ENCODE measurements around the gene DMWD.
"Not testable (repeated sequence)": the region's sequence is repeated elsewhere in the genome, so short reads cannot be mapped to it uniquely, and the experiment has no call there.

The DMWD gene

DNA sequence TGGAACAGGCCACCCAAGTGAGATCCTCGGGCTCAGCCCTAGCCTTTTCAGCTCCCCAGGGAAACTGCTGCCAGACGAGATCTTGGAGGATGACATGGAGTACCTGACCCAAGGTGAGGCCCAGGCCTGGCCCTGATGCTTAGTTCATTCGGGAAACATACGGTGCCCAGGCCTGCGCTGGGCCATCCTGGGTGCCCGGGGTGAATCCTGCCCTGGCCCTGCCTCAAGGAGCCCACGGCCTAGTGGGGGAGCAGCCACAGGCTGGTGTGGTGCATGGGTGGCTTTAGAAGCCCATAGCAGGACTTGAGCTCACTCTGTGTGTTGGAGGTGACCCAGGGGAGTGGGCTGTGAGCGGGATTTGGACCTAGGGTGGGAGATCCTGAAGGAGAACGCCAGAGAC is 33.7 kb downstream of the DMWD start:
- H3K27ac ChIP-seq (ENCODE audit: low read depth, low read length) = no peak overlapping the region
- H3K4me1 ChIP-seq (ENCODE audit: control insufficient read depth in 5 of 5, insufficient read depth in 5 of 5, low read length in 5 of 5) = peaks cover 0 to 2% (median 1%) of the 10 kb centered on the region in 5 donors
- H3K9ac ChIP-seq (ENCODE audit: low read length in 5 of 5) = peak overlapping the region in 1 of 5 donors; percentile 14
- no peak overlapping the region for H3K4me3 ChIP-seq (ENCODE audit: low read depth in 1 of 5, low read length in 5 of 5)
- peaks cover 0 to 14% (median 5%) of the 10 kb centered on the region in 5 donors for H3K27me3 ChIP-seq (ENCODE audit: control insufficient read depth in 5 of 5, insufficient read depth in 4 of 5, low read length in 5 of 5)
- H3K9me3 ChIP-seq (ENCODE audit: control insufficient read depth in 5 of 5, low read length in 5 of 5) = no peaks in the 10 kb centered on the region
- H3K36me3 ChIP-seq (ENCODE audit: control insufficient read depth in 5 of 5, insufficient read depth in 5 of 5, low read length in 5 of 5) = no peaks in the 10 kb centered on the region

DNA sequence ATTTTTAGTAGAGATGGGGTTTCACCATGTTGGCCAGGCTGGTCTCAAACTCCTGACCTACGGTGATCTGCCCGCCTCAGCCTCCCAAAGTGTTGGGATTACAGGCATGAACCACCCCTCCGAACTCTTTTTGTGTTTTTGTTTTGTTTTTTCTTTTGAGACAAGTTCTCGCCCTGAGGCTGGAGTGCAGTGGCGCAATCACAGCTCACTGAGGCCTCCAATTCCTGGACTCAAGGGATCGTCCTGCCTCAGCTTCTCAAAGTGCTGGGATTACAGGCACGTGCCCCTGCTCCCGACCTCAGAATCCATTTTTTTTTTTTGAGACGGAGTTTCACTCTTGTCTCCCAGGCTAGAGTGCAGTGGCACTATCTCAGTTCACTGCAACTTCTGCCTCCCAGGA is 35.0 kb downstream of the DMWD start:
- Histone ChIP-seq H3K9me3 (ENCODE audit: control insufficient read depth in 5 of 5, low read length in 5 of 5) (no peaks in the 10 kb centered on the region), H3K27me3 (ENCODE audit: control insufficient read depth in 5 of 5, insufficient read depth in 4 of 5, low read length in 5 of 5) (peaks cover 0 to 5% (median 0%) of the 10 kb centered on the region in 5 donors), H3K27ac (ENCODE audit: low read depth, low read length) (no peak overlapping the region), H3K36me3 (ENCODE audit: control insufficient read depth in 5 of 5, insufficient read depth in 5 of 5, low read length in 5 of 5) (no peaks in the 10 kb centered on the region), H3K4me1 (ENCODE audit: control insufficient read depth in 5 of 5, insufficient read depth in 5 of 5, low read length in 5 of 5) (no peaks in the 10 kb centered on the region), H3K9ac (ENCODE audit: low read length in 5 of 5) (no peak overlapping the region), H3K4me3 (ENCODE audit: low read depth in 1 of 5, low read length in 5 of 5) (no peak overlapping the region)

DNA sequence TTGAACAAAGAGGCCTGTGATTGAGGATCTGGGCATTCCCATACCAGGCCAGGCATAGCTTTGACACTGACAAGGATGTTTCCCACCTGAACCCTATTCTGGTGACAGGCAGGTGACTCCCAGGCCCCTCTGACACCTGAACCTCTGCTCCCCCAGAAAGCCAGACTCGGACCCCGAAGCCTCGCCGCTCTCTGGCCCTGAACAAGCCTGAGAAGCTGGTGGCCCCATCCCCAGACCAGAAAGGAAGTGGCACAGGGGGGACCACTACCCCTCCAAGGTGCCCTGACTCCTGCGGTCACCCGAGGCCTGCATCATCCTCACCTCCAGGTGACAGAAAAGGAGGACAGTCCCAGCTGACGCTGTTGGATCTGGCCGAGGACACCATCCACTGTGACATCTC is 38.3 kb downstream of the DMWD start:
- no peaks in the 10 kb centered on the region for H3K36me3 ChIP-seq (ENCODE audit: control insufficient read depth in 5 of 5, insufficient read depth in 5 of 5, low read length in 5 of 5)
- H3K4me1 ChIP-seq (ENCODE audit: control insufficient read depth in 5 of 5, insufficient read depth in 5 of 5, low read length in 5 of 5) = no peaks in the 10 kb centered on the region
- H3K9me3 ChIP-seq (ENCODE audit: control insufficient read depth in 5 of 5, low read length in 5 of 5) = no peaks in the 10 kb centered on the region
- no peak overlapping the region for H3K4me3 ChIP-seq (ENCODE audit: low read depth in 1 of 5, low read length in 5 of 5)
- H3K27ac ChIP-seq (ENCODE audit: low read depth, low read length) = no peak overlapping the region
- H3K27me3 ChIP-seq (ENCODE audit: control insufficient read depth in 5 of 5, insufficient read depth in 4 of 5, low read length in 5 of 5) = peaks cover 0 to 4% (median 0%) of the 10 kb centered on the region in 5 donors
- H3K9ac ChIP-seq (ENCODE audit: low read length in 5 of 5) = no peak overlapping the region

DNA sequence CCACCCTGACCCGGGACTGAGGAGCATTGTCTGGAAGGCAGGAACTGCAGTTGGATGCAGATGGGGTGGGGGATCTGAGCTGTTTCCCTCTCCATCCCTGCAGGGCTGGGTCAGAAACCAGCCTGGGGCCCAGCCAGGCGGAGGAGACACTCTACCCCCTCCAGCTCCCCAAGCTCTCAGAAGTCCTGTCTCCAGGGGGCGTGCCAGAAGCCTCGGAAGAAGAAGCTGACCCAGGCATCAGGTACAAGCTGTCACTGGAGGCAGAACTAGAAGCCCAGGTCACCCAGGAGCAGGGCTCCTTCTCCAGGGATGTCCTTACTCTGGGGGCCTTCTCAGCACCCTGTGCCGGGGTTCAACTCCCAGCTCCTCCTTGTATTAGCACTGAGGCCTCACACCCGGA is 39.1 kb downstream of the DMWD start:
- no peaks in the 10 kb centered on the region for H3K36me3 ChIP-seq (ENCODE audit: control insufficient read depth in 5 of 5, insufficient read depth in 5 of 5, low read length in 5 of 5)
- no peaks in the 10 kb centered on the region for H3K9me3 ChIP-seq (ENCODE audit: control insufficient read depth in 5 of 5, low read length in 5 of 5)
- H3K27me3 ChIP-seq (ENCODE audit: control insufficient read depth in 5 of 5, insufficient read depth in 4 of 5, low read length in 5 of 5) = no peaks in the 10 kb centered on the region
- no peaks in the 10 kb centered on the region for H3K4me1 ChIP-seq (ENCODE audit: control insufficient read depth in 5 of 5, insufficient read depth in 5 of 5, low read length in 5 of 5)
- no peak overlapping the region for H3K4me3 ChIP-seq (ENCODE audit: low read depth in 1 of 5, low read length in 5 of 5)
- H3K27ac ChIP-seq (ENCODE audit: low read depth, low read length) = no peak overlapping the region
- no peak overlapping the region for H3K9ac ChIP-seq (ENCODE audit: low read length in 5 of 5)

DNA sequence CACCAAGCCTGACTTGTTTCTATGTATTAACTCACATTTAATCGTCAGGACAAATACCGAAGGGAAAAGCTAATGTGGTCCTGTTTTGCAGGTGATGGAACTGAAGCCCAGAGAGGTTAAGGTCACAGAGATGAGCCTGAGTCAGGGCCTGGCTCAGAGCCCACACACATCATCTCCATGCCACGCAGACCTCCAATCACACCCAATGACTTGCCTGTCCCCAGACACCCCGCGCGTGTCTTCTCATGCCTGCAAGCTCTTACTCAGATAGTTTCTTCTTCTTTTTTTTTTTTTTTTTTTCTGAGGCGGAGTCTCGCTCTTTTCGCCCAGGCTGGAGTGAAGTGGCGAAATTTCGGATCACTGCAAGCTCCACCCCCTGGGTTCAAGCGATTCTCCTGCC is 40.0 kb downstream of the DMWD start:
- Histone ChIP-seq H3K36me3 (ENCODE audit: control insufficient read depth in 5 of 5, insufficient read depth in 5 of 5, low read length in 5 of 5) (no peaks in the 10 kb centered on the region), H3K4me1 (ENCODE audit: control insufficient read depth in 5 of 5, insufficient read depth in 5 of 5, low read length in 5 of 5) (no peaks in the 10 kb centered on the region), H3K27ac (ENCODE audit: low read depth, low read length) (no peak overlapping the region), H3K4me3 (ENCODE audit: low read depth in 1 of 5, low read length in 5 of 5) (no peak overlapping the region), H3K27me3 (ENCODE audit: control insufficient read depth in 5 of 5, insufficient read depth in 4 of 5, low read length in 5 of 5) (no peaks in the 10 kb centered on the region), H3K9me3 (ENCODE audit: control insufficient read depth in 5 of 5, low read length in 5 of 5) (no peaks in the 10 kb centered on the region), H3K9ac (ENCODE audit: low read length in 5 of 5) (no peak overlapping the region)

DNA sequence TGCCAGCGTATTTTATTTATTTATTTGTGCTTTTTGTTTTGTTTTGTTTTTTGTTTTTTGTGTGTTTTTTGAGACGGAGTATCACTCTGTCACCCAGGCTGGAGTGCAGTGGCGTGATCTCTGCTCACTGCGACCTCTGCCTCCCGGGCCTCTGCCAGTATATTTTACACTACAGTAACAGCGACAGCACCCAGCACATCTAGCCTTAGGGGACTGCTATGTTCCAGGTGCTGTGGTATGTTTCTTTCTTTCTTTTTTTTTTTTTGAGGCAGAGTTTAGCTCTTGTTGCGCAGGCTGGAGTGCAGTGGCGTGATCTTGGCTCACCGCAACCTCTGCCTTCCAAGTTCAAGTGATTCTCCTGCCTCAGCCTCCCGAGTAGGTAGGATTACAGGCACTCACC is 41.2 kb downstream of the DMWD start:
- H3K9ac ChIP-seq (ENCODE audit: low read length in 5 of 5); H3K9me3 ChIP-seq (ENCODE audit: control insufficient read depth in 5 of 5, low read length in 5 of 5); H3K27ac ChIP-seq (ENCODE audit: low read depth, low read length); H3K4me1 ChIP-seq (ENCODE audit: control insufficient read depth in 5 of 5, insufficient read depth in 5 of 5, low read length in 5 of 5); H3K36me3 ChIP-seq (ENCODE audit: control insufficient read depth in 5 of 5, insufficient read depth in 5 of 5, low read length in 5 of 5); H3K27me3 ChIP-seq (ENCODE audit: control insufficient read depth in 5 of 5, insufficient read depth in 4 of 5, low read length in 5 of 5); H3K4me3 ChIP-seq (ENCODE audit: low read depth in 1 of 5, low read length in 5 of 5): not testable (repeated sequence)

DNA sequence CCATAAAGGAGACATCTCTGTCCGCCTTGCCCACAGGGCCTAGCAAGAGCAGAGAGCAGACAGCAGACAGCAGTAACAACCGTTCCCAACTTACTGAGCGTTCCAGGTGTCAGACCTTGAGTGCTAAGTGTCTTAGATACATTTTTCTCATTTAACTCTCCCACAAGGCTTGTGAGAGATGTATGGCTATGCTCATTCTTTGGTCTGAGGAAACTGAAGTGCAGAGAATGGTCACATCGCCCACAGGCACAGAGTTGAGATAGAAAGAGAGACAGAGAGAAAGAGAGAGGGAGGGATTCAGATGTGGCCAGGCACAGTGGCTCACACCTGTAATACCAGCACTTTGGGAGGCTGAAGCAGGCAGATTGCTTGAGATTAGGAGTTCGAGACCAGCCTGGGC is 45.1 kb downstream of the DMWD start:
- Histone ChIP-seq H3K9ac (ENCODE audit: low read length in 5 of 5) (no peak overlapping the region), H3K27ac (ENCODE audit: low read depth, low read length) (no peak overlapping the region), H3K27me3 (ENCODE audit: control insufficient read depth in 5 of 5, insufficient read depth in 4 of 5, low read length in 5 of 5) (peaks cover 0 to 4% (median 0%) of the 10 kb centered on the region in 5 donors), H3K4me1 (ENCODE audit: control insufficient read depth in 5 of 5, insufficient read depth in 5 of 5, low read length in 5 of 5) (no peaks in the 10 kb centered on the region), H3K36me3 (ENCODE audit: control insufficient read depth in 5 of 5, insufficient read depth in 5 of 5, low read length in 5 of 5) (no peaks in the 10 kb centered on the region), H3K9me3 (ENCODE audit: control insufficient read depth in 5 of 5, low read length in 5 of 5) (no peaks in the 10 kb centered on the region), H3K4me3 (ENCODE audit: low read depth in 1 of 5, low read length in 5 of 5) (no peak overlapping the region)

DNA sequence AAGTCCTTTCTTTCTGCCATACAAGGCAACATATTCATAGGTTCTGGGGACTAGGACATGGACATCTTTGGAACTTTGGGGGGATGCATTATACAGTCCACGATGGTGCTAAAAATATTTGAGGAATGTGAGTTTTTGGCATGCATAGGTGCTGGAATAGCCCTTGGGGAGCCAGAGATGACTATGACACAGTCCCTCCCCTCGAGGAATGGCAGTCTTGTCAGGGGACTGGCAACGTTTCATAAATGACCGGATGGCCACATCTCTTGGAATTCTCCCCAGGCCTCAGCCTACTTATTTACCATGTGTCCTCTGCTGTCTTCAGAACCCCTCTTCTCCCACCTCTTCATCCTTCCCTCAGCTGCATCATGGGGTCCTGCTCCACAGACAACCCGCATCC is 45.8 kb downstream of the DMWD start:
- Histone ChIP-seq H3K4me1 (ENCODE audit: control insufficient read depth in 5 of 5, insufficient read depth in 5 of 5, low read length in 5 of 5) (no peaks in the 10 kb centered on the region), H3K27me3 (ENCODE audit: control insufficient read depth in 5 of 5, insufficient read depth in 4 of 5, low read length in 5 of 5) (peaks cover 0 to 4% (median 0%) of the 10 kb centered on the region in 5 donors), H3K27ac (ENCODE audit: low read depth, low read length) (no peak overlapping the region), H3K36me3 (ENCODE audit: control insufficient read depth in 5 of 5, insufficient read depth in 5 of 5, low read length in 5 of 5) (no peaks in the 10 kb centered on the region), H3K9ac (ENCODE audit: low read length in 5 of 5) (no peak overlapping the region), H3K4me3 (ENCODE audit: low read depth in 1 of 5, low read length in 5 of 5) (no peak overlapping the region), H3K9me3 (ENCODE audit: control insufficient read depth in 5 of 5, low read length in 5 of 5) (no peaks in the 10 kb centered on the region)

DNA sequence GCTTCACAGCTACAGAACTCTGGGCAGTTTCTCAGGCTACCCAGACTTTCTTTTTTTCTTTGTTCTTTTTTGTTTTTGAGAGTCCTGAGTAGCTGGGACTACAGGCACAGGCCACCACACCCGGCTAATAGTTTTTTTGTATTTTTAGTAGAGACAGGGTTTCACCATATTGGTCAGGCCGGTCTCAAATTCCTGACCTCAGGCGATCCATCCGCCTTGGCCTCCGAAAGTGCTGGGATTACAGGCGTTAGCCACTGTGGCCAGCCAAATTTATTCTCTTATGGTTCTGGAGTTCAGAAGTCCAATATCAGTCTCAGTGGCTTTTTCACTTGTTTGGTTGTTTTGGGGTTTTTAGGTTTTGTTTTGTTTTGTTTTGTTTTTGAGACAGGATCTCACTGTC is 47.0 kb downstream of the DMWD start:
- Histone ChIP-seq H3K4me3 (ENCODE audit: low read depth in 1 of 5, low read length in 5 of 5) (no peak overlapping the region), H3K4me1 (ENCODE audit: control insufficient read depth in 5 of 5, insufficient read depth in 5 of 5, low read length in 5 of 5) (no peaks in the 10 kb centered on the region)

DNA sequence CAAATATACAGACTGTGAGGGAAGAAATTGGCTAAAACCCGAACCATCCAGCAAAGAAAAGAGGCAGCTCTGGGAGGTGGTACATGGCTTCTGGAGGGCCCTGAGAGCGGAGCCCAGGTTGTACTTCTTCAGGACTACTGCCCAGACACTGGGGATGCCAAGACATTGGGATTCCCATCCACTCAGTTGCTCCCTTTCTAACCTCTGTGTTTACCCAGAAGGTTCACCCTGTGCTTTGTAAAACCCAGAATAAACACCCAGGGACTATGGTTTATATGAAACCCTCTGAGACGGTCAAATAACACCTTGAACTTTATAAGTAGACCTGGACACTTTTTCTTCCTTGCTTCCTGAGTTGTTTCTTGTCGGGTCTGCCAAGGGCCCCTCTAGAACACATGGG is 49.7 kb downstream of the DMWD start:
- Histone ChIP-seq H3K4me1 (ENCODE audit: control insufficient read depth in 5 of 5, insufficient read depth in 5 of 5, low read length in 5 of 5) (no peaks in the 10 kb centered on the region), H3K9ac (ENCODE audit: low read length in 5 of 5) (no peak overlapping the region), H3K4me3 (ENCODE audit: low read depth in 1 of 5, low read length in 5 of 5) (no peak overlapping the region), H3K27ac (ENCODE audit: low read depth, low read length) (no peak overlapping the region), H3K9me3 (ENCODE audit: control insufficient read depth in 5 of 5, low read length in 5 of 5) (no peaks in the 10 kb centered on the region), H3K36me3 (ENCODE audit: control insufficient read depth in 5 of 5, insufficient read depth in 5 of 5, low read length in 5 of 5) (no peaks in the 10 kb centered on the region), H3K27me3 (ENCODE audit: control insufficient read depth in 5 of 5, insufficient read depth in 4 of 5, low read length in 5 of 5) (peaks cover 0 to 4% (median 0%) of the 10 kb centered on the region in 5 donors)

More for the DNA sequence above, 47.0 kb downstream of the DMWD start:
- no peaks in the 10 kb centered on the region for H3K9me3 ChIP-seq (ENCODE audit: control insufficient read depth in 5 of 5, low read length in 5 of 5)
- no peak overlapping the region for H3K9ac ChIP-seq (ENCODE audit: low read length in 5 of 5)
- H3K36me3 ChIP-seq (ENCODE audit: control insufficient read depth in 5 of 5, insufficient read depth in 5 of 5, low read length in 5 of 5) = no peaks in the 10 kb centered on the region
- H3K27me3 ChIP-seq (ENCODE audit: control insufficient read depth in 5 of 5, insufficient read depth in 4 of 5, low read length in 5 of 5) = peaks cover 0 to 4% (median 0%) of the 10 kb centered on the region in 5 donors
- H3K27ac ChIP-seq (ENCODE audit: low read depth, low read length) = no peak overlapping the region
